NT2/D1 (cell line): ENCODE results near the gene ABCB8.

Source experiments
- SUZ12 ChIP-seq: IDR thresholded peaks from 2 replicates; pipeline ENCODE4 v1.6.1; 2011; ENCODE audit not compliant: insufficient read length, insufficient read depth; ENCODE audit errors: extremely low read depth
- YY1 ChIP-seq: IDR thresholded peaks from 2 replicates; pipeline ENCODE4 v1.6.1; 2011; ENCODE audit not compliant: insufficient read length, insufficient read depth

- TF ChIP-seq SUZ12 (no peak), YY1 (no peak)
Measured at GRCh38 chr7:150996376-150997074, 31.7 kb upstream of the ABCB8 start.
